DND-41 (cell line): ENCODE results near the gene TMX1.

ENCODE experiments used
- ATAC-seq: fragments of 200-7000 bp; cut with Tn5 transposase; 3 replicates; pipeline ENCODE4 v1.9.1; 2021; ENCODE audit warnings: low read depth; ENCODE audit not compliant: insufficient read depth
- DNase-seq: peaks from one replicate; pipeline ENCODE4 v3.0.0-alpha.2; 2020
- H2AFZ ChIP-seq: 2 replicates; pipeline ENCODE4 v1.6.0; 2012; ENCODE audit warnings: low read depth, low read length
- H3K27ac ChIP-seq: 2 replicates; pipeline ENCODE4 v1.5.1; 2012; ENCODE audit warnings: low read length, inconsistent platforms
- H3K27me3 ChIP-seq: fragments of 200-600 bp; sonication (generic); 2 replicates; pipeline ENCODE4 v1.6.0; 2012; ENCODE audit warnings: low read length, mild to moderate bottlenecking, inconsistent platforms; ENCODE audit not compliant: insufficient read depth, poor library complexity
- H3K36me3 ChIP-seq: 2 replicates; pipeline ENCODE4 v1.5.1; 2012; ENCODE audit warnings: low read length, inconsistent platforms; ENCODE audit not compliant: insufficient read depth
- H3K4me1 ChIP-seq: 2 replicates; pipeline ENCODE4 v1.5.1; 2012; ENCODE audit warnings: mild to moderate bottlenecking, low read length; ENCODE audit not compliant: insufficient read depth
- H3K4me2 ChIP-seq: 2 replicates; pipeline ENCODE4 v1.6.0; 2012; ENCODE audit warnings: mild to moderate bottlenecking, moderate library complexity, low read length, inconsistent platforms; ENCODE audit not compliant: insufficient read depth
- H3K4me3 ChIP-seq, 2 experiments: fragments of 200-600 bp in 1 of 2; shearing (Covaris generic) in 1 of 2; 2 replicates each; pipeline ENCODE4 v1.5.1; 2012 to 2016; ENCODE audit warnings: inconsistent platforms in 2 of 2, low read length in 2 of 2, mild to moderate bottlenecking in 2 of 2, low read depth in 1 of 2, moderate library complexity in 1 of 2
- H3K79me2 ChIP-seq: 2 replicates; pipeline ENCODE4 v1.6.0; 2012; ENCODE audit warnings: low read length, inconsistent platforms; ENCODE audit not compliant: insufficient read depth
- H3K9ac ChIP-seq: 2 replicates; pipeline ENCODE4 v1.6.0; 2012; ENCODE audit warnings: low read depth, mild to moderate bottlenecking, inconsistent platforms, low read length, moderate library complexity
- H3K9me3 ChIP-seq: 2 replicates; pipeline ENCODE4 v1.5.1; 2012; ENCODE audit warnings: low read length, moderate library complexity, mild to moderate bottlenecking, inconsistent platforms; ENCODE audit not compliant: insufficient read depth, severe bottlenecking
- H4K20me1 ChIP-seq: 2 replicates; pipeline ENCODE4 v1.6.0; 2012; ENCODE audit warnings: low read length; ENCODE audit not compliant: insufficient read depth
- CTCF ChIP-seq: IDR thresholded peaks from 2 replicates; pipeline ENCODE4 v1.5.1; 2012; ENCODE audit warnings: borderline replicate concordance, low read length, moderate library complexity, mild to moderate bottlenecking; ENCODE audit not compliant: poor library complexity, severe bottlenecking; ENCODE audit errors: extremely low read depth
- EZH2 ChIP-seq: IDR thresholded peaks from 3 replicates; pipeline ENCODE4 v1.6.1; 2012; ENCODE audit warnings: borderline replicate concordance, low read depth, mild to moderate bottlenecking, moderate library complexity, low read length, inconsistent platforms; ENCODE audit not compliant: severe bottlenecking

The TMX1 gene

DNA sequence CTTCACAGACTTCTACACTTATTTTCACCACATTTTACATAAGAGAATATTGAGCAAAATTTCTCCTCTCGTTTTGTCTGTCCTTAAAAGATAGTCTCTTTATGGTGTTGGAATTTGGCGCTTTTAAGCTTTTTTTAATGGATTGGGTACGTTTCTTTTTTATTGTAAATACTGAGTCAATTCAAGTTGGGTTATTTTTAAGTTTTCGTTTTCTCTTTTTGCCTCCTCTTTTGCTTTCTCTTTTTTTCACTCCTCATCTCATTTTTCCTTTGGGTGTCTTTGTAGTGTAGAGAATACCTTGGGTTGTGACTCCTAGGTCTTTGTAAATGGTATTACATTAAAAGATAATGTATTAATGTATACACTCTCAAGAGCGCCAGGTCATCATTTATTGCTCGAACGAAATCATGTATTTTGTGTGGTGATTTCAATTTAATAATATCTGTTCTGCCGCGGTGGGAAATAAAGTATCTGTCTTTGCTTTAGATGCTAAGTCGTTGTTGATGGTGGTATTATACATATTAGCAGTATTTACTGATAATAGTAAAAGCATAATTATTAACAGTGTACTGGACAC lies 845 bp downstream of the TMX1 start:
- Histone ChIP-seq H3K4me1 (peaks cover 51% of the 10 kb centered on the region), H3K79me2 (peaks cover 59% of the 10 kb centered on the region), H3K27me3 (no peaks in the 10 kb centered on the region), H3K27ac (peak overlapping the region; percentile 100), H3K4me2 (peak overlapping the region; percentile 89), H3K4me3 (peak overlapping the region; percentile 96 to 99), H2AFZ (peak overlapping the region; percentile 100), H4K20me1 (peaks cover 18% of the 10 kb centered on the region), H3K9me3 (no peaks in the 10 kb centered on the region), H3K36me3 (peaks cover 33% of the 10 kb centered on the region), H3K9ac (peak overlapping the region; percentile 98)
- no peak for DNase-seq
- TF ChIP-seq CTCF, result no peak
- no peak for TF ChIP-seq EZH2
- no peak for ATAC-seq

DNA sequence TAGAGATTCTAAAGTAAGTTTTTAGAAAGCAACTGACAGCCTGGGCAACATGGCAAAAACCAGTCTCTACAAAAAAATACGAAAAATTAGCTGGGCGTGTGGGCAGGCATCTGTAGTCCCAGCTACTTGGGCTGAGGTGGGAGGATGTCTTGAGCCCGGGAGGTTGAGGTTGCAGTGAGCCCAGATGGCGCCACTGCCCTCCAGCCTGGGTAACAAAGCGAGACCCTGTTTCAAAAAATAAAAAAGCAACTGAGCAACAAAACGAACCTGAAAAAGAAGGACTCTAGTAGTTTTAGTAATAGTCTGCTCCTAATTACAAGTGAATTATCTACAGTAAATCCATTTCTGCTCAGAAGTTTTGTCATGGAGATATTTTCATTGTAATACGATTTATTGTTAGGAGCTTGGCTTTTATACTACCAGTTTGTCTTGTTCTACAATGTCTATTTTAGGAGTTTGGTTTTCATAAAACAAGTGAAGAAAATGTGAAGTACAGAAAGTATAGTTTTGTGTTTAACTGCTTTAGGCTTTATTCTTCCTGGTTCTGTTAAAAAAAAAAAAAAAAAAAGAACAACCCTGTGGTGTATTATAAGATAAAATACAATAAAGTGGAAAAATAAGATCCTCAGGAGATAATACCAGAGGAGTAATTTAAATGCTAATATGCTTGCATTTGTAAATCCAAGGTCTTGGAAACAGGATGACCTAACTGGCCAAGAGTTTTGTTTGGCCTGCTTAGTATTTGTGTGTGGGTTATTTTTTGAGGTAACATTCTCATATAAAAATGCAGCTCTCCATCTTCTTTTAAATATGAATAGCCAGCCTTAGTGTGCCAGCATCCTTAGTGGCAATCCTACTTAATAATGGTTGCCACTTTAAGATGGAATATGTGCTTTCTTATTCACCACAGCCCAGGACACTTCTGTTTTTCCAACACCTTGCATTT lies 2.8 kb downstream of the TMX1 start:
- TF ChIP-seq EZH2 (no peak), CTCF (peak; percentile 39)
- Histone ChIP-seq H3K27ac (no peak overlapping the region), H3K4me2 (peak overlapping the region; percentile 89; the same call in 1 of the 2 replicates), H3K4me3 (peak overlapping the region in 1 of 2 experiments; percentile 32; a peak in 1 of 4 replicates), H2AFZ (no peak overlapping the region), H3K79me2 (peaks cover 66% of the 10 kb centered on the region), H3K9ac (no peak overlapping the region; the same call in 1 of the 2 replicates), H3K27me3 (no peaks in the 10 kb centered on the region), H3K4me1 (peaks cover 51% of the 10 kb centered on the region), H3K9me3 (no peaks in the 10 kb centered on the region), H4K20me1 (peaks cover 24% of the 10 kb centered on the region), H3K36me3 (peaks cover 52% of the 10 kb centered on the region)
- ATAC-seq (no peak), DNase-seq (peak; percentile 46)

DNA sequence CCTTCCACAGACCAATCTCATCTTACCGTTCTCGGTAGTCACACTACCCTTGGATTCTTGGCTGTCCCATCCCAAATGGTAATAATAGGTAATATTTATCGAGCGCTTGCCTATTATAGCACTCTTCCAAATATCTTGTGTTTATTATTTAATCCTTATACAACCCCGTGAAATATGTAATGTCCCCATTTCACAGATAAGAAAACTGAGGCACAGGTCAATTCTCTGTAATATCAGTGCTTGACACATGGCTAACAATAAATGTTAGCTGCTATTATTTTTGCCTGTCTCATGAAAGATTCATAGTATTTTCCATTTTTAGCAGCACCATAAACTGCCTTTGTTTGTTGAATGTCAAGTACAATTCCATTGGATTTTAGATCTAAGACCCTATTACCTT lies 4.5 kb downstream of the TMX1 start:
- peaks cover 70% of the 10 kb centered on the region for H3K36me3 ChIP-seq
- H3K9me3 ChIP-seq, result no peaks in the 10 kb centered on the region
- H2AFZ ChIP-seq, result no peak overlapping the region
- TF ChIP-seq CTCF (no peak), EZH2 (no peak)
- H3K27ac ChIP-seq, result no peak overlapping the region
- peak overlapping the region; percentile 32; the same call in 1 of the 2 replicates for H3K4me2 ChIP-seq
- DNase-seq (no peak), ATAC-seq (no peak)
- peaks cover 66% of the 10 kb centered on the region for H3K79me2 ChIP-seq
- no peak overlapping the region; a peak in 1 of 4 replicates for H3K4me3 ChIP-seq
- peaks cover 24% of the 10 kb centered on the region for H4K20me1 ChIP-seq
- no peak overlapping the region for H3K9ac ChIP-seq
- H3K4me1 ChIP-seq, result peaks cover 42% of the 10 kb centered on the region
- H3K27me3 ChIP-seq, result no peaks in the 10 kb centered on the region
